HG03432 (cell line): ENCODE measurements around the gene PRDX1.
A peak's percentile ranks its signal among the peaks of the same experiment; 100 is the strongest.

Experiments used
- ATAC-seq: cut with Tn5 transposase; IDR thresholded peaks from one replicate; pipeline ENCODE4 v1.9.1; 2021; ENCODE audit warnings: mild to moderate bottlenecking, moderate library complexity; ENCODE audit not compliant: unreplicated experiment

PRDX1 gene

DNA sequence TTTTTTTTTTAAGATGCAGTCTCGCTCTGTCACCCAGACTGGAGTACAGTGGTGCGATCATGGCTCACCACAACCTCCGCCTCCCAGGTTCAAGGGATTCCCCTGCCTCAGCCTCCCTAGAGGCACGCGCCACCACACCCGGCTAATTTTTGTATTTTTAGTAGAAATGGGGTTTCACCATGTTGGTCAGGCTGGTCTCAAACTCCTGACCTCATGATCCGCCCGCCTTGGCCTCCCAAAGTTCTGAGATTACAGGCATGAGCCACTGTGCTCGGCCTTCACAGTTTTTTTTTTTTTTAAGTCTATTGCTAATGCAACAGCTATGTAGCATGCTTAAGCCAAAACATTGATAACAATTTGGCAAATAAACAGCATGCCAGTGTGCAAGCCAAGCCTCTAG lies 54.3 kb downstream of the PRDX1 start:
- ATAC-seq: peak; percentile 71

DNA sequence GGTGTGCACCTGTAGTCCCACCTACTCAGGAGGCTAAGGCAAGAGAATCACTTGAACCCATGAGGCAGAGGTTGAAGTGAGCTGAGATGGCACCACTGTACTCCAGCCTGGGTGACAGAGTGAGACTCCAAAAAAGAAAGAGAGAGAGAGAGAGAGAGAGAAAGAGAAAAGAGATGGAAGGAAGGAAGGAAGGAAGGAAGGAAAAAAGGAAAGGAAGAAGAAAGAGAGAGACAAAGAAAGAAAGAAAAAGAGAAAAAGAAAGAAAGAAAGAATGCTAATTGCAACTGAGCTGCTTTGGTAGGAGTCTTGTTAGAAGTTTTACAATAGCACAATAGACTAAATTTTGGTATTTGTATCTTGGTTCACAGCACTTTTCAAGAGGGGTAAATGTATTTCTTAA lies 56.4 kb downstream of the PRDX1 start:
- no peak for ATAC-seq
